Stimulated activated CD8-positive, alpha-beta memory T cell treated with anti-CD3 and anti-CD28 coated beads, Interleukin-12 subunit alpha, Interleukin-12 subunit beta, amount 100 ng/mL, for 4 hours (primary cell): ENCODE data around the gene ALX4.

ENCODE experiments used
- DNase-seq: peaks from one replicate; pipeline ENCODE4 v3.0.0-alpha.2; 2020; ENCODE audit warnings: low read depth

The ALX4 gene

DNA sequence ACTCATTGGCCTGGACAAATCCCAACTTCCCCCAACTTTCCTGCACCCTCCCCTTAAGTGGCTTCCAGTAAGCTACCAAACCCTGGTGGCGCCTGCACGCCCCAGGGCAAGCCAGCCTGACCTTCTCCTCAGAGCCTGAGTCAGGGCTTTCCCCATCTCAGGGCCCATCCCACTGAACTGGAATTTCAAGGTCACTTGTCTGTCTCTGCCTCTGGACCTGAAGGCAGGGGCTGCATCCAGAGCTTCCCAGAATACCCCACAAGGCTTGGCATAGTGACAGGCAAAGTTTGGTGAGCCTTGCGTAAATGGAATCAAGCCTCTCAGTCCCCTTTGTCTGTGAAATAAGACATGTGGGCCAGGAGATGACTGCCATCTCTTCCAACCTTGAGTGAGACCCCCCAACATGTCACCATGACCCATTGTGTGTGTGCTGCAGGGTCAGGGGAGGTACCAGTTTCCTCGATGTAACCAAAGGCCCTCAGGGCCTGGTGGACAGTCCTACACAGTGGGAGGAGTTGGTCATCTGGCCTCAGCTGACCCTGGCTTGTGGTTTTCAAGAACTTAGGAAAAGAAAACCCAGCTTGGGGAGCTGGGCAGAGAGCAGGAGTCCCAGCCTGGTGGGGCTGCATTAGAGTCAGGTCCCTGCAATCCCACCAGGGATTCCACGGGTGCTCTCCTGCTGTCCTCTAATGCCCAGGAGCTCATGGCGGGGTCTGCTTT is 8.9 kb downstream of the ALX4 start:
- DNase-seq, result no peak

GRCh38 chr11:44298862-44299261 is 11.1 kb downstream of the ALX4 start:
- no peak for DNase-seq

DNA sequence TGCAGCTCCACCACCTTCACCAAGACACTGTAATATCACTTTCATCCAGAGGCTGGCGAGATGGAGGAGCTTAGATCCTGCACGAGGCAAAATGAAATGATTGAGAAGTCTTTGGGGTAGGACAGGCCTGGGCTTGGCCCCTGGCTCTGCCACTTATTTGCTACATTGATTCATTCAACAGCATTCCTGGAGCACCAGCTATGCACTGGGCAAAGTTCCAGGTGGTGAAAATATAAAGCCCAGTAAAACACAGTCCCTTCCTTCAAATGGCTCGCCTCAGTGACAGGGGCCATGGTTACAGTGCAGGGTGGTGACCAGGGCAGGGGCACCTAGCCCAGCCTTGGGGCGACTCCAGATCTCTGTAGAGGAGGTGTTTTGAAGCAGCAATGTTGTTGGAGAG is 19.7 kb downstream of the ALX4 start:
- no peak for DNase-seq

GRCh38 chr11:44288133-44288526 is 21.8 kb downstream of the ALX4 start:
- no peak for DNase-seq

DNA sequence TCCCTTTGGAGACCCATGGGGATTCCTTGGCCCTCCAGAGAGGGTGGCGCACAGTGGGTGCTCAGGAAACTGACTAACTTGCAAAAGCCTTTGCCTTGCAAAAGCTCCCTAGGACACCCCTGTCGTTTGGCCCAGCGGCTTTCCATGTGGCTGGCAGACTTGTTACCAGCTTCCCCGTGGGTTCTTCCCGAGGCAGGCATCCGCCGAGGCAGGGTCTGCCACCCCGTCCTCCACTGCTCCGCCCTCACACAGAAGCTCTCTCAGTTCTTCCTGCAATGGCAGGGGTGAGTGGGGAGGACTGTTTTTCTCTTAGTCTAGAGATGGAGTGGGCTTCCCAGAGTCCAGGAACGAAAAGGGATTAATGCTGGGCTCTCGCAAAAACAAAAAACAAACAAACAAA is 23.0 kb downstream of the ALX4 start:
- no peak for DNase-seq

- DNase-seq, result peak; percentile 14
Measured at GRCh38 chr11:44286268-44286880, 23.6 kb downstream of the ALX4 start.

DNA sequence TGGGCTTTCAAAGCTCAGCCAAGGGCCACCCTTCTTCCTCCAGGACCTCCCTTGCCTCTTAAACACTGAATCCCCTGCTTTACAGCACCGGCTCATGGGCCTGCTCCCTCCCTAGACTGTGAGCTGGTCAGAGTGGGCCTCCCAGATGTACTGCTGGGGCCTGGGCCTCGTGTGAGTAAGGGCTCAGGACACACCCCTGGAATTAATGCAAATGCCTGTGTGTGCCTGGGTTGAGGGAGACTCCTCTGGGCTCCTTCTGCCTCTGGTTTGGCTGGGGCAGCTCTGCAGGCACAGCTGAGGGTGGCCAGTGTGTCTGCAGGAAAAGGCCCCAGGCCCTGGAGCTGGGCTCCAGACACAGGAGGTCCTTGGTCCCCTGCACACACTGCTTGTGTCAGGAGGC is 24.2 kb downstream of the ALX4 start:
- no peak for DNase-seq

DNA sequence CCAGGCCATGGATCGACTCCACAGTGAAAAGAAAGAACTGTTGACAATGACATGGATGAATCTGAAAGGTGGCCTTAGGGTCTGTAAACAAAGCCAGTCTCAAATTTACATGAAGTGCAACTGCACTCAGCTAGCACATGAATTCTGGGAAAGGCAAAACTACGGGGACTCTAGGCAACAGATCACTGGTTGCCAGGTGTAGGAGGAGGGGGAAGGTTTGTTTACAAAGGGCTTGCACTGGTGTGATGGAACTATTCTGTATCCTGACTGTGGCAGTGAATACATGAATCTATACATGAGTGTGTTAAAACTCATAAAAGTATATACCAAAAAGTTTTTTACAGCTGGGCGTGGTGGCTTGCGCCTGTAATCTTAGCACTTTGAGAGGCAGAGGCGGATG is 27.3 kb downstream of the ALX4 start:
- no peak for DNase-seq

DNA sequence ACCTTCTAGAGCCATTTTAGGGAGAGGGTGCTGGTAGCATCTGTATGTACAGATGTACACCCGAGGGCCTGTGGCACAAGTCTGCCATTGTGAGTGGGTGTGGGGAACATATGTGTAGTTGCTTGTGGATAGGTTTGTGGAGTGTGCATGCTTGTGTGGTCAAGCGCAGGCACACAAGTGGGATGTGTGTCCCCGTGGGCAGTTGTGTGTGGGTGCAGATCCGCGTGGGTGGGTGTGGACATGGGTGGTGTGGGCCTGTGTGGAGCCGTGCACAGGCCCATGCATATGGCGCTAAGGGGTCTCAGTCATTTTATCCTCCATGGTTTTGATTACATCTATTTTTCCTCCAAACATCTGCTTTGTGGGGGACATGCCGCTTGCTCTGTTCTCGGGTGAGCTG is 28.8 kb downstream of the ALX4 start:
- DNase-seq, result no peak

- no peak for DNase-seq
Measured at GRCh38 chr11:44280257-44280656, 29.7 kb downstream of the ALX4 start.

- DNase-seq, result no peak
Measured at GRCh38 chr11:44279483-44279882, 30.5 kb downstream of the ALX4 start.

DNA sequence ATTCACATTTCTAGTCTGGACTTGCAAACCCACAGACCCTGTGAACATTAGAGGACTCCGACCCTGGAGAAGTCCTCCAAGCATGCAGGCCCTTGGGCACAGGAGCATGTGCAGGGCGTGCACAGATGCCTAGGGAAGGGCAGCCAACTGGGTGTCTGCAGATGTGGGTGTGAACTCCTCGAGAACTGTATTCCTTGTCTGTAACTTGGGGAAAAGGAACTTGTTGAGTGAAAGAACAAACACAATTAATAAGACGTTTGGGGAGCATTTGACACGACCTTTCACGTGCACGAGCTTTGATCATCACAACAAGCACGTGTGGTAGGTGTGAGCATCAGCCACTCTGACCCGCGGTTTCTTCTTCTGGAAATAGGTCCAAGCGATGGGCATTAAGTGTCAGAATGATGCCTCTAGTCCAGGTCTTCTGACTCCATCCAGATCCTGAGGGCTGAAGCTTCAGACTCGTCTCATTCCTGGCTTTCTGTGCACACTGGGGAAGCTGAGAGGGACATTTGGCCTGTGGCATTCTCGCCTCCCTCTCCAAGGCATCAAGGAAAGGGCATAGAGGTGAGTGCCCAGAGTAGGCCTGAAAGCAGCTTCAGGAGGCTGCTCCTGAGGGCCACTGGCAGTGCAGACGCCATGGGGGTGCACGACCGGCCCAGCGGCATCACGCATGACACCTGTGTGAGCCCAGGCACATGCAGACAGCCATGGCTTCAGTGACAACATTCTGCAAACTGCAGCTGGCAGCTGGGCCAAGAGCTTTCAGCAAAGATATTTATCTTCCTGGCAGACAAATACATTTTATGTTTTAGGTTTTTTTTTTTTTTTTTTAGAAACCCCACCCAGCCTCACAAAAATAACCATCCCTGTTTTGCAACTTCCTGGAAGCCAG is 32.5 kb downstream of the ALX4 start:
- no peak for DNase-seq

DNA sequence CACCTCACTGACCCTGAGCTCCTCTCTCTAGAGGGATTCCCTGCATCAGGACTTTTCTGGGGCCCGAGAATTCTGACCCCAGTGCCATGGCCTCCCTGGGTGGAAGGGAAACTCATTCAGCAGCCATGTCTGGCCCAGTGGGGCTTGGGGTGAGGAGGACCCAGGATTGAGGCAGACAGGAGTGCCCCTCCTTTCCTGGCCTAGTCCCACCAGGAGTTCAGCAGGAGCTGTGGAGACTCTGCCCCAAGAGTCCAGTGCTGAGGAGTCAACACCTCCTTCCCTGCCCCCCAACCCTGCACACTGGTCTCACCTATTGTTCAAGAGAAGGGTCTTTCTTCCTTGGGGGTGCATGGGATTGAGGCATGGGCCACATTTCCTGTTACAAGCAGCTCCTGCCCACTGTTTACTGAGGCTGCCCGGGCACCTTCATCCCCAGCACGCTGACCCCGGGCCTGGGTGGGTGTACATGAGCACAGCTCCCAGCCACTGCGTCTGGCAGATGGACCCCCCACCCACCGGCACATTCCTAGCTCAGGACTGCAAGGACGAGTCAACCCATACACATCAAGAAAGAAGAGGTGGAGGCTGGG is 33.9 kb downstream of the ALX4 start:
- no peak for DNase-seq

DNA sequence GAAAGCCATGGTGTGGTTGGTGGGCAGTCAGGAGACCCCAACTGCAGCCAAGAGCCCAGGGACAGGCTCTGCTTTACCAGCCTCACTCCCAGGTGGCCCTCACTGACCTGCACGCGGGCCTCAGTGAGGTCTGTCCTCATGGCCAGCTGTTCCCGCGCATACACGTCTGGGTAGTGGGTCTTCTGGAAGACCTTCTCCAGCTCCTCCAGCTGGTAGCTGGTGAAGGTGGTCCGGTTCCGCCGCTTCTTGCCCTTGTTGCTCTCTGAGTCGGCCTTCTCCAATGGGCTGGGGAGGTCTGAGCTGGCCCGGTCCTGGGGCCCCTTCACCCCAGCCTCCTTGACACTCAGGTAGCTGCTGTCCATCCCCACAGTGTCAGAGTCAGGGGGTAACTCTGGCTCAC is 34.7 kb downstream of the ALX4 start:
- DNase-seq, result no peak

GRCh38 chr11:44274404-44274803 is 35.5 kb downstream of the ALX4 start:
- no peak for DNase-seq

GRCh38 chr11:44271286-44271685 is 38.7 kb downstream of the ALX4 start:
- DNase-seq, result no peak

DNA sequence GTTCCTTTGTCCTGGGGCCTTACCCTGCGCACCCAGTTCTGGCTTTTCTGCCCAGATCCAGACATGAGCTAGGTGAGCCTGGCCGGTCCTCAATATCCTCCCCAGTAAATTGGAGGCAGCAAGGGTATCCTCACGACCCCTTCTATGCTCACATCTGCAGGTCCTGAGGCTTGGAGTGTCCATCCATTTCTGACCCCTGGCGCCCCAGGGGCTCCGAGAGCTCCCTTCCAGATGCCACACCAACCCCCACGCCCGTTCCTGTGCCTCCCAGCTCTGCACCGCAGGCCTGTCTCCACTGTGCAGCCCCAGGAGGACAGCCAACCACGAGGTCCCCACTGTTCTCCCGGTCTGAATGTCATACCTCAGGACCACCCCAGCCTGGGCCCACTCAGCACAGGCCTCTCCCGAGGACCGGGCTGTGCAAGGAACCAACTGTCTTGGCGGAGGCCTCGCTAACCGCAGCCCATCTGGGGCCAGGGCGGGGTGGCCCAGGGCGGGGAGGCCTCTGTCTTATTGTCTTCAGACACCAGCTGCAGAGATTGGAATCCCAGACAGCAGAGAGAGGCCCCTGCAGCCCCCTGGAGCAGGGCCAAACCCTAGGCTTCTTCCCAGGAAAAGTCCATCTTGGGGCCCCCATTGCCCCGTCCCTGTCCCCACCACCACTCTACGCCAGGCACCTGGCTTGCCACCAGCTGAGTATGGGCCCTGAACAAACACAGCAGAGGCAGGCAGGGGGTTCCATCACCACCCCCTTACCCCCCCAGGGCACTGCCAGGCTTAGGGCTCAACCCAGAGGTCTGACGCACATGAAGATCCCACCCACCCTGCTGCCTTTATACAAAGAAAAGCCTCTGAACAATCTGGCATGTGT is 39.3 kb downstream of the ALX4 start:
- DNase-seq, result no peak

DNA sequence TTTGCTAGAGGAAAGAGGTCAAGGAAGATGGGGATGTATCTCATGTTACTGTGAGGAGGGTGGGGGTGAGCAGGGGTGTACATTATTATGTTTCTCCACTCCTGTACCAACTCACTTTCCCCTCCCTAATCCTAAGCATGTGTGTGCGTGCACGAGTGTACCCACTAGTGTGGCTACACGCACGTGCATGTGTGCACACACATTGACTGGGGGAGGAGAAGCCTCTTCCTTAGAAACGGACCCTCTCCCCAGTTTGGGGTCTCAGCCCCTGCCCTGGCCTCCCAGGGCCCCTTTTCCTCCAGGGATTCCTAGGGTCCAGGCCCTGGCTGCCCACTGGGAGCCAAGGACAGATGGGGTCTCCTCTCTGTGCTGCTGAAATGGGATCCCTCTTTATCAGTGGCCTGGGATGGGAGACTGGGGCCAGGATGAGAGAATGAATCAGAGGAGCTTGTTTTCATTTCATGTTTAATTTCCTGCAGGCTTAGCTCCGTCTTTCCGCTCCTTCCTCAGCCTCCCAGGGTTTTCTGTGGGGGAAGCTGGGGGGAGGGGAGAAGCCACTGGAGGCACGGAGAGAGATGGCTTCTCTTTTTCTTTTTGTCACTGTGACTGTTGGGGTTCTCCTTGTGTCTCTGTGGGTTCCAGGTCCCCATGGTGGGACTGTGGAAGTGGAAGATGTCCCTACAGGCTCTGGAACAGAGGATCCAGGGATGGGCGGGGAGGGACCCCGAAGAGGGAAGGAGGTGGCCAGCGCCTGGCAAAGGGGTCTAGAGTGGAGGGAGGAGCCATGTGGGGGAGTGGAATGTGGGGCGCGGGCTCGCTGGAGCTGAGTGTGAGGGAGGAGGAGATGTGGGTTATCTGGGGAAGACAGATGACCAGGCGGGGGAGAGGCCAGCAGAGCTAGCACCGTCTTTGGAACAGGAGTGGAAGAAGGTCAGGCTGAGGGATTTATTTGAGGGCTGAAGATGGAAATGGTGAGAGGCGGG is 40.3 kb downstream of the ALX4 start:
- no peak for DNase-seq

- no peak for DNase-seq
Measured at GRCh38 chr11:44268614-44269080, 41.3 kb downstream of the ALX4 start.
